K562 (cell line): ENCODE measurements around the gene PTPRE. TPM values are rescaled to one million over a fixed set of nuclear protein-coding genes. Genes with fewer than 3 reads are reported as not detected.

Source experiments
- ATAC-seq: fragments of 200-7000 bp; cut with Tn5 transposase; 3 replicates; pipeline ENCODE4 v1.9.1; 2020; ENCODE audit warnings: moderate library complexity
- BruUV-seq: library from RNA; stranded (reverse); fragments of 400-500 nt; replicated peaks from 2 replicates; lab custom pipeline; 2021; lab: Mats Ljungman, UMichigan
- CTCF ChIA-PET: fragments of 300-600 bp; formaldehyde crosslinking; extraction: SDS; loops from one replicate; lab custom pipeline; 2021; ENCODE audit warnings: low intra/inter-chr PET ratio; lab: Yijun Ruan, JAX
- POLR2A ChIA-PET: fragments of 300-600, 350-650 bp; sonication (Branson Sonifier 250); formaldehyde crosslinking; extraction: SDS; loops from one replicate; lab custom pipeline; 2021; ENCODE audit warnings: antibody characterized with exemption, inconsistent platforms; lab: Yijun Ruan, JAX
- DNase-seq, 4 experiments: peaks; one replicate each; pipeline versions ENCODE4 v3.0.0 to v3.0.0-alpha.2; 2011 to 2018; ENCODE audit warnings: low spot score in 3 of 4, mixed read lengths in 3 of 4; ENCODE audit errors: extremely low read depth in 1 of 4
- FAIRE-seq: peaks from 2 replicates; lab custom pipeline; 2011; peaks lifted over from hg19 to GRCh38; lab: Jason Lieb, UNC
- H2AFZ ChIP-seq: 2 replicates; pipeline ENCODE4 v1.6.0; 2011; ENCODE audit warnings: low read depth, low read length, control low read depth, inconsistent platforms
- H3K27ac ChIP-seq: fragments of 200-600 bp; 3 replicates; pipeline ENCODE4 v1.8.0; 2011; ENCODE audit warnings: low read depth, mild to moderate bottlenecking, control low read depth, inconsistent platforms, low read length, moderate library complexity, mixed read lengths; ENCODE audit errors: extremely low read depth
- H3K27me3 ChIP-seq, 2 experiments: fragments of 300-600 bp in 1 of 2; 2 replicates in 1 of 2; 3 replicates in 1 of 2; pipeline versions ENCODE4 v1.6.0 to v1.8.0; 2011; ENCODE audit warnings: inconsistent platforms in 2 of 2, low read length in 2 of 2, mild to moderate bottlenecking in 1 of 2, mixed read lengths in 1 of 2, moderate library complexity in 1 of 2; ENCODE audit not compliant: control insufficient read depth in 2 of 2, insufficient read depth in 2 of 2
- H3K36me3 ChIP-seq: fragments of 300-600 bp; 3 replicates; pipeline ENCODE4 v1.8.0; 2011; ENCODE audit warnings: mild to moderate bottlenecking, low read length, inconsistent platforms; ENCODE audit not compliant: control insufficient read depth, insufficient read depth
- H3K4me1 ChIP-seq, 2 experiments: fragments of 200-600 bp in 1 of 2; replicated peaks in 1 of 2; 2 replicates in 1 of 2; 3 replicates in 1 of 2; pipeline versions ENCODE4 v1.5.1 to v1.8.0; 2011; ENCODE audit warnings: inconsistent platforms in 2 of 2, low read length in 2 of 2, mild to moderate bottlenecking in 1 of 2, mixed read lengths in 1 of 2, moderate library complexity in 1 of 2; ENCODE audit not compliant: control insufficient read depth in 2 of 2, insufficient read depth in 2 of 2
- H3K4me2 ChIP-seq: 2 replicates; pipeline ENCODE4 v1.6.1; 2011; ENCODE audit warnings: low read length, control low read depth, inconsistent platforms, mixed read lengths; ENCODE audit not compliant: insufficient read depth
- H3K4me3 ChIP-seq: fragments of 200-600 bp; sonication (generic), shearing (Covaris generic); 2 replicates; pipeline ENCODE4 v1.5.1; 2016; ENCODE audit warnings: control low read depth, inconsistent platforms
- H3K79me2 ChIP-seq: fragments of 200-600 bp; 3 replicates; pipeline ENCODE4 v1.8.0; 2011; ENCODE audit warnings: low read length, inconsistent platforms; ENCODE audit not compliant: control insufficient read depth, insufficient read depth
- H3K9ac ChIP-seq, 2 experiments: 2 replicates each; pipeline versions ENCODE4 v1.6.0 to v1.6.1; 2011; ENCODE audit warnings: low read depth in 2 of 2, low read length in 2 of 2, control low read depth in 1 of 2, inconsistent platforms in 1 of 2, mild to moderate bottlenecking in 1 of 2, mixed read lengths in 1 of 2; ENCODE audit not compliant: insufficient read depth in 1 of 2
- H3K9me1 ChIP-seq: one replicate; pipeline ENCODE4 v1.6.0; 2011; ENCODE audit warnings: inconsistent platforms, mild to moderate bottlenecking, low read length, moderate library complexity; ENCODE audit not compliant: control insufficient read depth, insufficient read depth
- H3K9me3 ChIP-seq: replicated peaks from 2 replicates; pipeline ENCODE4 v1.5.1; 2011; ENCODE audit warnings: low read depth, low read length, inconsistent platforms; ENCODE audit not compliant: control insufficient read depth, insufficient read depth
- H4K20me1 ChIP-seq: replicated peaks from 2 replicates; pipeline ENCODE4 v1.6.1; 2011; ENCODE audit warnings: low read length, inconsistent platforms, mixed read lengths; ENCODE audit not compliant: control insufficient read depth, insufficient read depth
- CREBBP ChIP-seq: IDR thresholded peaks from one replicate; pipeline ENCODE4 v1.6.1; 2012; ENCODE audit warnings: low read depth, mild to moderate bottlenecking, control low read depth, inconsistent platforms, low read length
- FOXJ3 ChIP-seq: sonication (generic); formaldehyde crosslinking; IDR thresholded peaks from 2 replicates; pipeline ENCODE4 v1.4.0; 2020; ENCODE audit warnings: mild to moderate bottlenecking, missing genetic modification reagents
- HMG20A ChIP-seq: fragments of 450-650 bp; formaldehyde crosslinking; conservative IDR thresholded peaks from 2 replicates; pipeline ENCODE4 v1.4.0; 2020; ENCODE audit warnings: mild to moderate bottlenecking, mixed read lengths
- KAT8 ChIP-seq: fragments of 450-650 bp; IDR thresholded peaks from 2 replicates; pipeline ENCODE4 v1.6.1; 2016; ENCODE audit warnings: low read depth, mild to moderate bottlenecking
- MEF2A ChIP-seq: IDR thresholded peaks from 2 replicates; pipeline ENCODE4 v1.6.1; 2011; ENCODE audit warnings: low read depth, mild to moderate bottlenecking, low read length, moderate library complexity; ENCODE audit not compliant: control insufficient read depth
- NFATC3 ChIP-seq: fragments of 450-650 bp; IDR thresholded peaks from 2 replicates; pipeline ENCODE4 v1.6.1; 2017; ENCODE audit warnings: mild to moderate bottlenecking
- RB1 ChIP-seq: fragments of 450-650 bp; IDR thresholded peaks from 2 replicates; pipeline ENCODE4 v1.6.1; 2017; ENCODE audit warnings: low read depth, mild to moderate bottlenecking
- SAFB ChIP-seq: fragments of 200-400 bp; formaldehyde crosslinking; IDR thresholded peaks from 2 replicates; pipeline ENCODE4 v1.6.1; 2017; ENCODE audit warnings: low read depth, low read length, borderline replicate concordance
- SMAD2 ChIP-seq: fragments of 150-350 bp; IDR thresholded peaks from 2 replicates; pipeline ENCODE4 v1.6.1; 2014; ENCODE audit warnings: low read depth, mild to moderate bottlenecking, low read length
- SMC3 ChIP-seq: conservative IDR thresholded peaks from 2 replicates; pipeline ENCODE4 v1.6.1; 2011; ENCODE audit warnings: low read depth, low read length, improper control_type of control experiment; ENCODE audit not compliant: insufficient read depth
- SNRNP70 ChIP-seq: fragments of 200-400 bp; formaldehyde crosslinking; optimal IDR thresholded peaks from 2 replicates; pipeline ENCODE3; 2017; ENCODE audit warnings: low read depth, low read length
- TEAD2 ChIP-seq: fragments of 450-650 bp; IDR thresholded peaks from 2 replicates; pipeline ENCODE4 v1.6.1; 2016; ENCODE audit warnings: missing genetic modification characterization, control low read depth, missing compliant biosample characterization
- TEAD4 ChIP-seq, 2 experiments: sonication (generic) in 1 of 2; formaldehyde crosslinking in 1 of 2; IDR thresholded peaks; 2 replicates each; pipeline versions ENCODE4 v1.6.1 to v1.8.0; 2012 to 2022; ENCODE audit warnings: borderline replicate concordance in 1 of 2, inconsistent platforms in 1 of 2, low read length in 1 of 2, mild to moderate bottlenecking in 1 of 2, missing genetic modification reagents in 1 of 2
- THRB ChIP-seq: fragments of 450-650 bp; formaldehyde crosslinking; conservative IDR thresholded peaks from 2 replicates; pipeline ENCODE4 v1.4.0; 2022; ENCODE audit warnings: mild to moderate bottlenecking, missing genetic modification characterization
- ZNF140 ChIP-seq: fragments of 250-450 bp; sonication (Bioruptor Pico); IDR thresholded peaks from 2 replicates; pipeline ENCODE4 v1.8.0; 2021; ENCODE audit warnings: moderate library complexity, mild to moderate bottlenecking, inconsistent platforms
- ZNF655 ChIP-seq: fragments of 250-450 bp; sonication (Bioruptor Pico); IDR thresholded peaks from 2 replicates; pipeline ENCODE4 v1.5.0; 2021
- WGBS: fragments of 100-300 bp; shearing (Covaris generic); methylation state at CpG from one replicate; pipeline ENCODE4 v1.1.6; 2016; ENCODE audit warnings: low coverage, mixed read lengths; ENCODE audit not compliant: insufficient coverage; ENCODE audit errors: missing lambda C conversion rate; 5-methylcytosine and 5-hydroxymethylcytosine counted together
- in situ Hi-C: fragments of 300-500 bp; cut with MboI; formaldehyde crosslinking; loops from 4 replicates; pipeline ENCODE4 v1.15.0; 2018; ENCODE audit warnings: inconsistent platforms, mixed read lengths
- intact Hi-C: fragments of 100-400 bp; cut with micrococcal nuclease; formaldehyde crosslinking; loops from 2 replicates; pipeline ENCODE4 v1.14.2; 2022
- polyA plus RNA-seq, 8 experiments: library from polyadenylated mRNA; depleted of rRNA in 4 of 8; stranded (reverse) in 5 of 8; unstranded in 3 of 8; fragments of >200 nt; fragmentation: Nextera tagmentation in 2 of 8; fragmentation: Illumina TruSeq in 1 of 8; extraction: Ambion mirVana in 2 of 8; extraction: Trizol in 1 of 8; gene quantifications; 2 replicates each; pipeline versions ENCODE4 v1.2.1 to v1.2.3, GENCODE V29; 2011 to 2014; ENCODE audit warnings: inconsistent platforms in 1 of 8, missing spikeins in 1 of 8
- total RNA-seq, 7 experiments: library from RNA; depleted of rRNA in 6 of 7; stranded (reverse); fragments of >200 nt in 6 of 7; fragmentation: Illumina TruSeq in 2 of 7; extraction: Trizol in 2 of 7; gene quantifications; 2 replicates each; pipeline versions ENCODE4 v1.2.1 to v1.2.3, GENCODE V29; 2011 to 2021; ENCODE audit warnings: low replicate concordance in 1 of 7

The PTPRE gene
- total and polyA plus RNA-seq, 9 of the 15 experiments (the other 6 are each of a cell fraction or from before 2014, with no cell fraction given): 0.01 to 0.13 (median 0.04) TPM; not detected in 4

DNA sequence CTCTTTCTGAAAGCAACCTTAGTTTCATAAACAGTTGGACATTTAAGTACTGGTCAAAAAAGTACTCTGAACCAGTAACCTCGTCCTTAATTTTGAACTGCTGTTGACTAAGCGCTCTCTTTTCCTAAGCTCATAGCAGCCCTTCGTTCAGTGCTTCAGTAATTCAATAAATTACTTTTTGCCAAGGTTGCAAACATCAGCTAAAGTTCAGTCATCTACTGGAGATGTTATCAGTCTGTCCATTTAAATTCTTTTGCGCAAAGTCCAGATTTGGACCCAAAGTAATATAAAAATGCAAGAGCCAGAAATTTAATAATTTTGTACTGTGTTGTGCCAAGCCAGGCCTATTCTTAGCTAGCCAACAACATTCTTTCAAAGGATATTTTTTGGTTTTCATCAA lies 8.4 kb downstream of the PTPRE start:
- BruUV-seq: no TSS peak
- FAIRE-seq (no peak), DNase-seq (no peak), ATAC-seq (no peak)
- Histone ChIP-seq H3K79me2 (no peaks in the 10 kb centered on the region), H3K4me1 (no peaks in the 10 kb centered on the region), H3K4me2 (no peak overlapping the region), H4K20me1 (no peaks in the 10 kb centered on the region), H3K4me3 (no peak overlapping the region), H3K36me3 (no peaks in the 10 kb centered on the region), H3K9me1 (no peaks in the 10 kb centered on the region), H3K27me3 (0 out of 5 replicates have a peak, but pooled peaks cover 0 to 5% of the 10 kb centered on the region in 2 experiments), H2AFZ (no peak overlapping the region), H3K9ac (no peak overlapping the region), H3K27ac (no peak overlapping the region), H3K9me3 (no peaks in the 10 kb centered on the region)
- ChIA-PET CTCF (no interaction called here), POLR2A (no interaction called here)
- intact Hi-C loops (no loop called here), in situ Hi-C loops (no loop called here)
- no peak for TF ChIP-seq KAT8
- TF ChIP-seq SMC3: no peak
- no peak for TF ChIP-seq RB1
- WGBS: 3% methylated on average over 4 of the region's 4 CpGs

DNA sequence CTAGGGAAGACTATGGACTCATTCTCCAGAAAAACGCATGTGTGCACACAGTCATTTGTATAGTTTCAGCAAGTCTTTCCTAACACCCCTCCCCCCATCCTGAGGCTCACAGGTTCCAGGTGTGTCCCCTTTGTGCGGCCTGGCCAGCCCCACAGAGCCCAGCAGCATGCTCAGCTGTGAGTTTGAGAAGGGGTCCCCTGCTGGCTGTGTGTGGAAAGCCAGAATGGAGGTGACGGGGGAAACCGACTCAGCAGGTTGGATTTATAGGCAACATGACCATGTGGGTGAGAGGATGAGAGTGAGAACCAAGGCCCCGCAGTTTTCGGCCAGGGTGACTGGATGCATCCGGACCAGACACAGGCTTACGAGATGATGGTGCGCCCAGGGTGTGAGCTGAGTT lies 9.9 kb downstream of the PTPRE start:
- no peak for DNase-seq
- CTCF ChIA-PET: no interaction called here
- no peaks in the 10 kb centered on the region for H4K20me1 ChIP-seq
- TF ChIP-seq SNRNP70 (no peak), SAFB (no peak), HMG20A (no peak), TEAD4 (IDR thresholded peaks at IDR 0.05; ENCODE audit: low read length) (no peak), TEAD4 (CRISPR knock-in tag; IDR thresholded peaks at IDR 0.05; ENCODE audit: borderline replicate concordance) (no peak), FOXJ3 (CRISPR knock-in tag) (no peak), CREBBP (no peak), ZNF140 (CRISPR knock-in tag) (no peak), MEF2A (no peak), NFATC3 (no peak), ZNF655 (CRISPR knock-in tag) (no peak), SMAD2 (no peak), TEAD2 (tag) (no peak), THRB (CRISPR knock-in tag) (no peak)

More for the DNA sequence above, 9.9 kb downstream of the PTPRE start:
- Histone ChIP-seq H3K79me2 (no peaks in the 10 kb centered on the region), H3K27me3 (peaks cover 0 to 5% of the 10 kb centered on the region in 2 experiments; a peak in 1 of 5 replicates), H3K4me1 (no peaks in the 10 kb centered on the region), H3K4me2 (no peak overlapping the region), H2AFZ (no peak overlapping the region), H3K9me1 (no peaks in the 10 kb centered on the region), H3K36me3 (no peaks in the 10 kb centered on the region), H3K27ac (no peak overlapping the region), H3K9me3 (no peaks in the 10 kb centered on the region), H3K4me3 (no peak overlapping the region), H3K9ac (no peak overlapping the region)
- intact Hi-C loops: no loop called here
- BruUV-seq: no TSS peak
- in situ Hi-C loops: no loop called here
- POLR2A ChIA-PET: no interaction called here
- ATAC-seq: no peak
- no peak for FAIRE-seq
- 1% methylated on average over 6 of the region's 9 CpGs for WGBS
